Bronchial epithelial cell (primary cell): ENCODE results near the gene MME. TPM values are rescaled to one million over a fixed set of nuclear protein-coding genes. Genes with fewer than 3 reads are reported as not detected.

Experiments
- DNase-seq: peaks from one replicate; pipeline ENCODE4 v3.0.0-alpha.2; 2010; ENCODE audit warnings: low read depth
- FAIRE-seq: peaks from 2 replicates; lab custom pipeline; 2011; peaks lifted over from hg19 to GRCh38; lab: Jason Lieb, UNC
- H3K27me3 ChIP-seq: 2 replicates; pipeline ENCODE4 v1.5.1; 2011; ENCODE audit warnings: low read length; ENCODE audit not compliant: control insufficient read depth, insufficient read depth
- H3K36me3 ChIP-seq: 2 replicates; pipeline ENCODE4 v1.5.1; 2011; ENCODE audit warnings: low read length; ENCODE audit not compliant: control insufficient read depth, insufficient read depth
- H3K4me3 ChIP-seq: 2 replicates; pipeline ENCODE4 v1.5.1; 2011; ENCODE audit warnings: mild to moderate bottlenecking, low read depth, low read length, control low read depth
- total RNA-seq: library from RNA; depleted of rRNA; stranded (reverse); fragments of >200 nt; gene quantifications from 2 replicates; pipeline ENCODE4 v1.2.1, GENCODE V29; 2014
- TF ChIP-seq, protein P1 (sequence below): IDR thresholded peaks from 2 replicates; pipeline ENCODE4 v1.5.1; 2011; ENCODE audit warnings: mild to moderate bottlenecking, moderate library complexity, low read length, control low read depth, inconsistent platforms; ENCODE audit not compliant: insufficient read depth, severe bottlenecking

The MME gene
- total RNA-seq, 1 donor from 2014 or later = 25.3 TPM

DNA sequence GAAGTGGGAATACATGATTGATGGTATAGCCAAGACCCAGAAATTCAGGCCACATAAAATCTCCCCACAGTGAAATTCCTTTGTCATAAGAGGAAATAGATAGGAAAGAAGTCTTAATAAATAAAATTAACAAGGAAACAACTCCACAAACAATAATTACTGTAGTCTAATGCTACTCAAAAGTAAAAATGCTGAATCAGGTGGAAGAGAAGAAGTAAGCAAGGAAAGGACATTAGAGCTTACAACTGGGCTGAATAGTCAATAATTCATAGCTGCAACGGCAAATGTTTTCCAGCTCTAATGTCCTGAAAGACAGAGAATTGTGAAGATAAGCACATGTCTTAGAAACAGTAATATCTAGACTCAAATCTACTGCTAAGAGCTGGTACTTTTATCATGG lies 149.0 kb downstream of the MME start:
- FAIRE-seq = no peak
- H3K4me3 ChIP-seq = no peak overlapping the region
- H3K36me3 ChIP-seq = no peaks in the 10 kb centered on the region
- DNase-seq = no peak
- H3K27me3 ChIP-seq = no peaks in the 10 kb centered on the region
- TF ChIP-seq, protein P1, sequence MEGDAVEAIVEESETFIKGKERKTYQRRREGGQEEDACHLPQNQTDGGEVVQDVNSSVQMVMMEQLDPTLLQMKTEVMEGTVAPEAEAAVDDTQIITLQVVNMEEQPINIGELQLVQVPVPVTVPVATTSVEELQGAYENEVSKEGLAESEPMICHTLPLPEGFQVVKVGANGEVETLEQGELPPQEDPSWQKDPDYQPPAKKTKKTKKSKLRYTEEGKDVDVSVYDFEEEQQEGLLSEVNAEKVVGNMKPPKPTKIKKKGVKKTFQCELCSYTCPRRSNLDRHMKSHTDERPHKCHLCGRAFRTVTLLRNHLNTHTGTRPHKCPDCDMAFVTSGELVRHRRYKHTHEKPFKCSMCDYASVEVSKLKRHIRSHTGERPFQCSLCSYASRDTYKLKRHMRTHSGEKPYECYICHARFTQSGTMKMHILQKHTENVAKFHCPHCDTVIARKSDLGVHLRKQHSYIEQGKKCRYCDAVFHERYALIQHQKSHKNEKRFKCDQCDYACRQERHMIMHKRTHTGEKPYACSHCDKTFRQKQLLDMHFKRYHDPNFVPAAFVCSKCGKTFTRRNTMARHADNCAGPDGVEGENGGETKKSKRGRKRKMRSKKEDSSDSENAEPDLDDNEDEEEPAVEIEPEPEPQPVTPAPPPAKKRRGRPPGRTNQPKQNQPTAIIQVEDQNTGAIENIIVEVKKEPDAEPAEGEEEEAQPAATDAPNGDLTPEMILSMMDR = no peak

DNA sequence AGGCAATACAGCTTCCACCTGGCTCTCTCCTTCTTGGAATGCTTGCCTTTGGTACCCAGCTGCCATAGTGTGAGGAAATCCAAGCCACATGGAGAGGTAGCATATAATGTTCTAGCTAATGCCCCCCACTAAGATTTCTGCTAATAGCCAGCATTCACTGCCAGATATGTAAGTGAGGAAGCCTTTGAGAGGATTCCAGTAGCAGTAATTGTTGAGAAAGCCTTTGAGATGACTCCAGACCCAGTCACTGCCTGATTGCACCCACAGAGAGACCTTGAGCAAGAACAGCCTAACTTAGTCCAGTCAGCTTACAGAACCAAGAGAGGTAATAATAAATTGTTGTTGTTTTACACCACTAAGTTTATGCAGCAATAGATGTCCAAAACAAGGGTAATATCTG lies 150.3 kb downstream of the MME start:
- DNase-seq (peak; percentile 67), FAIRE-seq (no peak)
- H3K36me3 ChIP-seq = no peaks in the 10 kb centered on the region
- no peak overlapping the region for H3K4me3 ChIP-seq
- TF ChIP-seq, protein P1 = no peak
- no peaks in the 10 kb centered on the region for H3K27me3 ChIP-seq

DNA sequence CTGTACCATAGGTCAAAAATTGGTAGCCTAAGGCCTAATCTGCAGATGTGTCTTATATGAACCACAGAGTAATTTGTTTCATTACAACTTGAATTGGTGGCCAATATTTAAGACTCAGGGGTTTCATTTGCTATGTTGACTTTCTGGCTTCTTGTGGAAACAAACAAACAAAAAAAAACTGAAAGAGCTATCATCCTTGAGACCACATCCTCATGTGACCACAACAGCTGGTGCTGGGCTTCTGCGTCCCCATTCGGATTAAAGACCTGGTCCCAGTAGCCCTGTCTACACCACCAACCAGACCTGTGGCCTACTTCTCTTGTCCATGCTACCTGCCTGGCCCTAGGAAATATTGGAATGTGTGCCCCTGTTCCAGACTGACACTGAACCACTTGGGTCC lies 151.7 kb downstream of the MME start:
- no peaks in the 10 kb centered on the region for H3K36me3 ChIP-seq
- TF ChIP-seq, protein P1 = no peak
- DNase-seq (no peak), FAIRE-seq (no peak)
- H3K27me3 ChIP-seq = no peaks in the 10 kb centered on the region
- no peak overlapping the region for H3K4me3 ChIP-seq

DNA sequence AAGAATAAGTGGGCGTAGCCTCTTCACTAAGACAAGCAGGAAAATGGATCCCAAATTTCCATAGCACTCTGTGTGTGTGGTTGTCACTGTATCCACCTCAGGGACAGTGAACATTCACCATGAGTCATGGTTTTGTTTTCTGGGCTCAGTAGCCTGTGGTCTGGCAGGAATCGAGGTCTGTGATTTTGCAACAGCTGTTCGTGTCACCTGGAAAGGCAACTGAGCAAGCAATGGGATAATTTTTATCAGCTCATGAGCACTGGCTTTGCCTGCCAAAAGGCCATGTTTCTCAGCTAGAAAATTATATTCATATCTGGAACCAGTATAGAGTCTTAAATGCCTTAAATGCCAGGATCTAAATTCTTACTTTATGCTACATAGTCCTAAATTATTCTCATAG lies 152.5 kb downstream of the MME start:
- TF ChIP-seq, protein P1 = no peak
- H3K36me3 ChIP-seq = no peaks in the 10 kb centered on the region
- FAIRE-seq (peak; percentile 90), DNase-seq (peak; percentile 91)
- no peaks in the 10 kb centered on the region for H3K27me3 ChIP-seq
- no peak overlapping the region for H3K4me3 ChIP-seq

DNA sequence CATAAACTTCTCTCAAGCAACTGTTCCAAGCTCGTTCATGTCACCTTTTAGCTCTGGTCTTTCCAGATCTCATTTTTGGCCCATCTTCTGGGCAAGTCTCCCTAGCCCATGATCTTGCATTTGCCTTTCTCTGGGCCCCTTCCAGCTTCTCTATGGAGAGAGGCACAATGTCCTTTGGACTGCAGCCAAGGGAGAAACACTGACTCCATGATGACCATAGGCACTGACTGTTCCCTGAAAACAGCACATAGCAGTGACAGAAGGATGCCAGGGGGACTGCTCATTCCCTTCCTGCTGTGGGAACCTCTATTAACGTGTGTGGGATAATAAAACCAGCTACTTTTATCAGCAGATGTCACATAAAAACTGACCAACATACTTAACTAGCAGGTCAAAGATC lies 153.1 kb downstream of the MME start:
- H3K27me3 ChIP-seq = no peaks in the 10 kb centered on the region
- TF ChIP-seq, protein P1 = no peak
- DNase-seq = peak; percentile 62
- no peaks in the 10 kb centered on the region for H3K36me3 ChIP-seq
- FAIRE-seq = no peak
- no peak overlapping the region for H3K4me3 ChIP-seq

Other genes with a start within 250 kb of the MME start
- gene STRIT1, start 213.4 kb downstream of the MME start, total RNA-seq = not detected in 2 replicates